ENCODE results near the gene FAM43A.

GRCh38 chr3:194685718-194686413, at the start of gene FAM43A:
- TF ChIP-seq MAZ (IDR thresholded peaks at IDR 0.05; ENCODE audit: borderline replicate concordance, low read depth, low read length) (peak; percentile 77), POLR2A (IDR thresholded peaks at IDR 0.05; ENCODE audit: low read depth, low read length) (peak; percentile 99), FOS (IDR thresholded peaks at IDR 0.05; ENCODE audit: low read depth, low read length) (no peak), CEBPB (IDR thresholded peaks at IDR 0.05; ENCODE audit: low read depth, low read length) (peak; percentile 25; the same call in 1 of the 2 replicates), RAD21 (IDR thresholded peaks at IDR 0.05; ENCODE audit: low read length) (peak; percentile 10; the same call in 1 of the 2 replicates), MAFK (IDR thresholded peaks at IDR 0.05; ENCODE audit: low read depth, low read length) (no peak), USF2 (IDR thresholded peaks at IDR 0.05; ENCODE audit: low read depth, low read length) (no peak), NFE2L2 (IDR thresholded peaks at IDR 0.05; ENCODE audit: low read depth, low read length) (no peak)
- TF ChIP-seq, protein P1, sequence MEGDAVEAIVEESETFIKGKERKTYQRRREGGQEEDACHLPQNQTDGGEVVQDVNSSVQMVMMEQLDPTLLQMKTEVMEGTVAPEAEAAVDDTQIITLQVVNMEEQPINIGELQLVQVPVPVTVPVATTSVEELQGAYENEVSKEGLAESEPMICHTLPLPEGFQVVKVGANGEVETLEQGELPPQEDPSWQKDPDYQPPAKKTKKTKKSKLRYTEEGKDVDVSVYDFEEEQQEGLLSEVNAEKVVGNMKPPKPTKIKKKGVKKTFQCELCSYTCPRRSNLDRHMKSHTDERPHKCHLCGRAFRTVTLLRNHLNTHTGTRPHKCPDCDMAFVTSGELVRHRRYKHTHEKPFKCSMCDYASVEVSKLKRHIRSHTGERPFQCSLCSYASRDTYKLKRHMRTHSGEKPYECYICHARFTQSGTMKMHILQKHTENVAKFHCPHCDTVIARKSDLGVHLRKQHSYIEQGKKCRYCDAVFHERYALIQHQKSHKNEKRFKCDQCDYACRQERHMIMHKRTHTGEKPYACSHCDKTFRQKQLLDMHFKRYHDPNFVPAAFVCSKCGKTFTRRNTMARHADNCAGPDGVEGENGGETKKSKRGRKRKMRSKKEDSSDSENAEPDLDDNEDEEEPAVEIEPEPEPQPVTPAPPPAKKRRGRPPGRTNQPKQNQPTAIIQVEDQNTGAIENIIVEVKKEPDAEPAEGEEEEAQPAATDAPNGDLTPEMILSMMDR (conservative IDR thresholded peaks at IDR 0.05; ENCODE audit: low read depth, low read length), result peak; percentile 29; the same call in 1 of the 2 replicates

All from IMR-90 (cell line).